MCF 10A (cell line): ENCODE results near the gene KRTAP5-10. TPM values are rescaled to one million over a fixed set of nuclear protein-coding genes. Genes with fewer than 3 reads are reported as not detected.
"Not testable (repeated sequence)": the region's sequence is repeated elsewhere in the genome, so short reads cannot be mapped to it uniquely, and the experiment has no call there.

ENCODE experiments used
- BruUV-seq: library from RNA; stranded (reverse); fragments of 400-500 nt; replicated peaks from 2 replicates; lab custom pipeline; 2021; lab: Mats Ljungman, UMichigan
- CTCF ChIA-PET: fragments of 300-600 bp; sonication (Branson Sonifier 250); formaldehyde crosslinking; extraction: SDS; loops from one replicate; lab custom pipeline; 2021; ENCODE audit warnings: antibody characterized with exemption, inconsistent platforms; lab: Yijun Ruan, JAX
- POLR2A ChIA-PET: fragments of 300-600, 350-650 bp; sonication (Branson Sonifier 250); formaldehyde crosslinking; extraction: SDS; loops from one replicate; lab custom pipeline; 2020; ENCODE audit warnings: antibody characterized with exemption, inconsistent platforms; lab: Yijun Ruan, JAX
- DNase-seq: peaks from one replicate; pipeline ENCODE4 v3.0.0-alpha.2; 2018; ENCODE audit not compliant: unreplicated experiment
- H3K27ac Mint-ChIP-seq: one replicate; pipeline ENCODE4 v1.8.0; 2022; ENCODE audit warnings: mild to moderate bottlenecking, low read depth, mixed read lengths; ENCODE audit not compliant: unreplicated experiment
- H3K27me3 Mint-ChIP-seq: one replicate; pipeline ENCODE4 v1.8.0; 2022; ENCODE audit warnings: mixed read lengths; ENCODE audit not compliant: insufficient read depth, unreplicated experiment
- H3K36me3 Mint-ChIP-seq: one replicate; pipeline ENCODE4 v1.8.0; 2022; ENCODE audit warnings: mild to moderate bottlenecking, moderate library complexity, mixed read lengths; ENCODE audit not compliant: insufficient read depth, unreplicated experiment
- H3K4me1 Mint-ChIP-seq: one replicate; pipeline ENCODE4 v1.8.0; 2022; ENCODE audit warnings: mixed read lengths; ENCODE audit not compliant: insufficient read depth, unreplicated experiment
- H3K4me3 Mint-ChIP-seq: one replicate; pipeline ENCODE4 v1.8.0; 2022; ENCODE audit warnings: mild to moderate bottlenecking, moderate library complexity, mixed read lengths; ENCODE audit not compliant: unreplicated experiment
- H3K9me3 Mint-ChIP-seq: one replicate; pipeline ENCODE4 v1.8.0; 2022; ENCODE audit warnings: mixed read lengths; ENCODE audit not compliant: unreplicated experiment
- intact Hi-C: fragments of 100-400 bp; cut with micrococcal nuclease; formaldehyde crosslinking; loops from 2 replicates; pipeline ENCODE4 v1.14.1; 2022
- total RNA-seq: library from RNA; stranded (reverse); gene quantifications from 2 replicates; pipeline ENCODE4 v1.2.3, GENCODE V29; 2022
- TF ChIP-seq, protein P1 (sequence below): fragments of 200-600 bp; IDR thresholded peaks from one replicate; pipeline ENCODE4 v1.8.0; 2022; ENCODE audit warnings: antibody characterized with exemption, mild to moderate bottlenecking; ENCODE audit not compliant: unreplicated experiment

KRTAP5-10 gene
- total RNA-seq, 1 experiment from 2014 or later, result not detected

DNA sequence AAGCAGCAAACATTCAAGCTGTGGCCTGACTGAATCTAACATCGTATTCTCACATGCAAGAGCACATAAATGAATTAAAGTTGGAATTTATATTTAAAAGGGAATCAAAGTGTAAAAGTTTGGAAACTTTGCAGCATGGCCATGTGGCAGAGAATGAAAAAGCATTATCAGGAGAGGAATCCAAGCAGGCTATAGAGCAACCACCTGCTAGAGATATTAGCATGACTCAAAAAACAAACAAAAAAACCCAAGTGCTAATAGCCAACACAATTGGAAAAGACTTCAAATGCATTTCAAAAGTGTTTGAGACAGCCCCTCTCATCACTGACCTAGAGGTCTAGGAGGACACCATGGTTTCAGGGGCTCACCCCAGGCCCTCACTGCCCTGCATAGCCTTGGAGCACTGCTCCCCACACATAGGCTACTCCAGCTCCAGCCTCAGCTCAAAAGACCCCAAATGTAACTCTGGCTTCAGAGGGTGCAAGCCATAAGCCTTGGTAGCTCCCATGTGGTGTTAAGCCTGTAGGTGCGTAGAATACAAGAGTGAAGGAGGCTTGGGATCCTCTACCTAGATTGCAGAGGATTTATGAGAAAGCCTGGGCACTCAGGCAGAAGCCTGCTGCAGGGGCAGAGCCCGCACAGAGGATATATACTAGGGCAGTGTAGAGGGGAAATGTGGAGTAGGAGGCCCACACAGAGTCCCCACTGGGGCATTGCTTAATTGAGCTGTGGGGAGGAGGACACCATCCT is 40.0 kb upstream of the KRTAP5-10 start:
- no TSS peak for BruUV-seq
- no peak overlapping the region for H3K27ac Mint-ChIP-seq

DNA sequence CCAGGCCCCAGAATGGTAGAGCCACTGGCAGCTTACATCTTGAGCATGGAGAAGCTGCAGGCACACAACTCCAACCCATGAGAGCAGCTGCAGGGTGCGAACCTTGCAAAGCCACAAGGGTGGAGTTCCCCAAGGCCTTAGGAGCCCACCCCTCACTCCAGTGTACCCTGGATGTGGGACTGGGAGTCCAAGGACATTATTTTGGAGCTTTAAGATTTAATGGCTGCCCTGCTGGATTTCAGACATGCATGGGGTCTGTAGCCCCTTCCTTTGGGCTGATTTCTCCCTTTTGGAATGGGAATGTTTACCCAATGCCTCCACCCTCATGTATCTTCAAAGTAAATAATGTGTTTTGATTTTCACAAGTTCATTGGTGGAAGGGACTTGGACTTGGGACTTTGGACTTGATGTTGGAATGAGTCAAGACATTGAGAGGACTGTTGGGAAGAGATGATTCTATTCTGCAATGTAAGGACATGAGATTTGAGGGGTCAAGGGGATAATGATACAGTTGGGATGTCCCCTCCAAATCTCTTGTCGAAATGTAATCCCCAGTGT is 39.3 kb upstream of the KRTAP5-10 start:
- no peak overlapping the region for H3K27ac Mint-ChIP-seq
- H3K36me3 Mint-ChIP-seq, result no peaks in the 10 kb centered on the region
- no peaks in the 10 kb centered on the region for H3K9me3 Mint-ChIP-seq
- DNase-seq, result no peak
- no TSS peak for BruUV-seq
- no peak overlapping the region for H3K4me3 Mint-ChIP-seq
- H3K4me1 Mint-ChIP-seq, result no peaks in the 10 kb centered on the region
- POLR2A ChIA-PET, result no interaction called here
- no peaks in the 10 kb centered on the region for H3K27me3 Mint-ChIP-seq
- CTCF ChIA-PET, result no interaction called here
- intact Hi-C loops, result no loop called here
- TF ChIP-seq, protein P1, sequence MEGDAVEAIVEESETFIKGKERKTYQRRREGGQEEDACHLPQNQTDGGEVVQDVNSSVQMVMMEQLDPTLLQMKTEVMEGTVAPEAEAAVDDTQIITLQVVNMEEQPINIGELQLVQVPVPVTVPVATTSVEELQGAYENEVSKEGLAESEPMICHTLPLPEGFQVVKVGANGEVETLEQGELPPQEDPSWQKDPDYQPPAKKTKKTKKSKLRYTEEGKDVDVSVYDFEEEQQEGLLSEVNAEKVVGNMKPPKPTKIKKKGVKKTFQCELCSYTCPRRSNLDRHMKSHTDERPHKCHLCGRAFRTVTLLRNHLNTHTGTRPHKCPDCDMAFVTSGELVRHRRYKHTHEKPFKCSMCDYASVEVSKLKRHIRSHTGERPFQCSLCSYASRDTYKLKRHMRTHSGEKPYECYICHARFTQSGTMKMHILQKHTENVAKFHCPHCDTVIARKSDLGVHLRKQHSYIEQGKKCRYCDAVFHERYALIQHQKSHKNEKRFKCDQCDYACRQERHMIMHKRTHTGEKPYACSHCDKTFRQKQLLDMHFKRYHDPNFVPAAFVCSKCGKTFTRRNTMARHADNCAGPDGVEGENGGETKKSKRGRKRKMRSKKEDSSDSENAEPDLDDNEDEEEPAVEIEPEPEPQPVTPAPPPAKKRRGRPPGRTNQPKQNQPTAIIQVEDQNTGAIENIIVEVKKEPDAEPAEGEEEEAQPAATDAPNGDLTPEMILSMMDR, result no peak

More for the DNA sequence above, 40.0 kb upstream of the KRTAP5-10 start:
- ChIA-PET POLR2A (no interaction called here), CTCF (no interaction called here)
- TF ChIP-seq, protein P1, result no peak
- DNase-seq, result no peak
- intact Hi-C loops, result no loop called here
- H3K36me3 Mint-ChIP-seq, result no peaks in the 10 kb centered on the region
- no peaks in the 10 kb centered on the region for H3K4me1 Mint-ChIP-seq
- no peaks in the 10 kb centered on the region for H3K9me3 Mint-ChIP-seq
- H3K4me3 Mint-ChIP-seq, result no peak overlapping the region
- no peaks in the 10 kb centered on the region for H3K27me3 Mint-ChIP-seq

DNA sequence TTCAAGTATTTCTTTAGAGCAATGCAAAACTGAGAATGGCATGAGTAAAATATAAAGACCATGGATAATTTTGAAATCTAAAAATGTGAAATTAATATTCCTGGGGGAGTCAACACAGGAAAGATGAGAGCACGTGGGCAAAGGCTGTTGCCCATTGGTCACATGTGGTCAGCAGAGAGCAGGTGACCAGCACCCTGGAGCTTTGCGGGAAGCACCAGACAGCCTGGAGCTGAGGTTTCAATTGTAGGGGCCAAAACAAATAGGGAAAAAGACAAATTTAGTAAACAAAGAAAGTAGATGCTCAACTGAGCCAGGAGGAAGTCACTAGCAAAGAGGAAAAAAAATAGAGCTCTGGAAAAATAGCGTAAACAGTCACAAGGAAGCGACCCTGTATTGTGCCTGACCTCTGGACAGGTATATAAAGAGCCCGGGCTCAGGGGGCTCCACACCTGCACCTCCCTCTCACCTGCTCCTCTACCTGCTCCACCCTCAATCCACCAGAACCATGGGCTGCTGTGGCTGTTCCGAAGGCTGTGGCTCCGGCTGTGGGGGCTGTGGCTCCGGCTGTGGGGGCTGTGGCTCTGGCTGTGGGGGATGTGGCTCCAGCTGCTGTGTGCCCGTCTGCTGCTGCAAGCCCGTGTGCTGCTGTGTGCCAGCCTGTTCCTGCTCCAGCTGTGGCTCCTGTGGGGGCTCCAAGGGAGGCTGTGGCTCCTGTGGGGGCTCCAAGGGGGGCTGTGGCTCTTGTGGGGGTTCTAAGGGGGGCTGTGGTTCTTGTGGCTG is 38.4 kb upstream of the KRTAP5-10 start, which contains the start of gene KRTAP5-7:
KRTAP5-7 (plus strand) TSS at position 472 of the 780 bp plus-strand sequence; CDS start at position 506, 34 bp downstream.
- CTCF ChIA-PET, intact Hi-C loops, DNase-seq, H3K4me1 Mint-ChIP-seq, H3K36me3 Mint-ChIP-seq, H3K27ac Mint-ChIP-seq, H3K27me3 Mint-ChIP-seq, H3K4me3 Mint-ChIP-seq, POLR2A ChIA-PET, BruUV-seq, H3K9me3 Mint-ChIP-seq: not testable (repeated sequence)

DNA sequence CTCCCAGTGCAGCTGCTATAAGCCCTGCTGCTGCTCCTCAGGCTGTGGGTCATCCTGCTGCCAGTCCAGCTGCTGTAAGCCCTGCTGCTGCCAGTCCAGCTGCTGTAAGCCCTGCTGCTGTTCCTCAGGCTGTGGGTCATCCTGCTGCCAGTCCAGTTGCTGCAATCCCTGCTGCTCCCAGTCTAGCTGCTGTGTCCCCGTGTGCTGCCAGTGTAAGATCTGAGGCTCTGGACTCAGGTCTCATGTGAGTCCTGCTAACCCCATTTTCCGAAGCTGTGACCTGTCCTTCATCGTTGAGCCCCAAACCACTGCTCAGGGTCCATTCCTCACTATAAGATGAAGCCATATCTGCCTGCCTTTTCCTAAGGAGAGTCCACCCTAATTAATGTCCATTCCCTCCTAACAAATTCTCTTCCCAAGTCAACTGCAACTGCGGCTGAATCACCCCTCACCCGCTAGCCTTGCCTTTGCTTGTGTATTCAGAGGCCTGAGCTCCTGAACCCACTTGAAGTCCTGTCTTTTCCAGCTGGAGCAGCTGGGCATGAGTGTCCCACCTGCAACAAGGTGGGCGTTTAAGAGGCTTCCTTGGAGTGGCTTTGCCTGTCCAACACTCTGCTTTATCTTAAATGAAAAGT is 37.7 kb upstream of the KRTAP5-10 start:
- no peaks in the 10 kb centered on the region for H3K4me1 Mint-ChIP-seq
- H3K36me3 Mint-ChIP-seq, result no peaks in the 10 kb centered on the region
- H3K9me3 Mint-ChIP-seq, result no peaks in the 10 kb centered on the region
- DNase-seq, result no peak
- H3K4me3 Mint-ChIP-seq, result no peak overlapping the region
- H3K27ac Mint-ChIP-seq, result no peak overlapping the region
- TF ChIP-seq, protein P1, result no peak
- no peaks in the 10 kb centered on the region for H3K27me3 Mint-ChIP-seq
- intact Hi-C loops, result no loop called here
- ChIA-PET CTCF (no interaction called here), POLR2A (no interaction called here)
- no TSS peak for BruUV-seq
